ENCODE results near the gene TIGD1. TPM values are rescaled to one million over a fixed set of nuclear protein-coding genes. Genes with fewer than 3 reads are reported as not detected.
"Not testable (repeated sequence)": the region's sequence is repeated elsewhere in the genome, so short reads cannot be mapped to it uniquely, and the experiment has no call there.

The TIGD1 gene
- total RNA-seq, 4 donors from 2014 or later: 1.2 to 7.1 (median 3.2) TPM

GRCh38 chr2:232575404-232575746, 25.0 kb upstream of the TIGD1 start:
- no peak overlapping the region for H3K4me3 ChIP-seq
- 100% methylated on average over 1 of the region's 1 CpG for WGBS, 2 donors
- no peak for DNase-seq
- no peak overlapping the region for H3K27ac ChIP-seq
- no peaks in the 10 kb centered on the region for H3K27me3 ChIP-seq
- H3K36me3 ChIP-seq: peaks cover 0 to 98% (median 9%) of the 10 kb centered on the region in 3 donors
- H3K4me1 ChIP-seq: no peaks in the 10 kb centered on the region
- intact Hi-C loops (cut with DNase I): no loop called here
- TF ChIP-seq CTCF (IDR thresholded peaks at IDR 0.05) (no peak), POLR2A (IDR thresholded peaks at IDR 0.05) (no peak)
- no peaks in the 10 kb centered on the region for H3K9me3 ChIP-seq

- intact Hi-C loops (cut with DNase I): no loop called here
- H3K27ac ChIP-seq: no peak overlapping the region
- H3K4me1 ChIP-seq: no peaks in the 10 kb centered on the region
- no peaks in the 10 kb centered on the region for H3K27me3 ChIP-seq
- peaks cover 0 to 98% (median 9%) of the 10 kb centered on the region in 3 donors for H3K36me3 ChIP-seq
- H3K9me3 ChIP-seq: no peaks in the 10 kb centered on the region
- 88 to 91% methylated on average over 5 of the region's 5 CpGs for WGBS, 2 donors
- no peak overlapping the region for H3K4me3 ChIP-seq
- no peak for DNase-seq
- TF ChIP-seq CTCF (IDR thresholded peaks at IDR 0.05) (no peak), POLR2A (IDR thresholded peaks at IDR 0.05) (no peak)
Measured at GRCh38 chr2:232574674-232575403, 24.5 kb upstream of the TIGD1 start.

GRCh38 chr2:232573771-232574435, 23.5 kb upstream of the TIGD1 start:
- H3K9me3 ChIP-seq: no peaks in the 10 kb centered on the region
- intact Hi-C loops (cut with DNase I): no loop called here
- TF ChIP-seq CTCF (IDR thresholded peaks at IDR 0.05) (no peak), POLR2A (IDR thresholded peaks at IDR 0.05) (no peak)
- 86 to 93% methylated on average over 8 of the region's 8 CpGs for WGBS, 2 donors
- no peaks in the 10 kb centered on the region for H3K27me3 ChIP-seq
- no peak overlapping the region for H3K27ac ChIP-seq
- DNase-seq: no peak
- H3K4me1 ChIP-seq: no peaks in the 10 kb centered on the region
- no peak overlapping the region for H3K4me3 ChIP-seq
- peaks cover 4 to 99% (median 15%) of the 10 kb centered on the region in 3 donors for H3K36me3 ChIP-seq

GRCh38 chr2:232573042-232573441, 22.7 kb upstream of the TIGD1 start:
- H3K36me3 ChIP-seq: peaks cover 11 to 99% (median 23%) of the 10 kb centered on the region in 3 donors
- H3K9me3 ChIP-seq: no peaks in the 10 kb centered on the region
- DNase-seq: no peak
- intact Hi-C loops (cut with DNase I): no loop called here
- H3K27me3 ChIP-seq: no peaks in the 10 kb centered on the region
- no peak overlapping the region for H3K27ac ChIP-seq
- H3K4me1 ChIP-seq: peaks cover 0 to 6% (median 3%) of the 10 kb centered on the region in 3 donors
- TF ChIP-seq CTCF (IDR thresholded peaks at IDR 0.05) (no peak), POLR2A (IDR thresholded peaks at IDR 0.05) (no peak)
- no peak overlapping the region for H3K4me3 ChIP-seq

- intact Hi-C loops (cut with DNase I): no loop called here
- Histone ChIP-seq H3K4me3 (no peak overlapping the region), H3K4me1 (peaks cover 0 to 18% (median 3%) of the 10 kb centered on the region in 3 donors), H3K27ac (no peak overlapping the region), H3K9me3 (no peaks in the 10 kb centered on the region), H3K36me3 (peaks cover 18 to 100% (median 33%) of the 10 kb centered on the region in 3 donors), H3K27me3 (no peaks in the 10 kb centered on the region)
- DNase-seq: no peak
- 80 to 81% methylated on average over 7 of the region's 7 CpGs for WGBS, 2 donors
- TF ChIP-seq POLR2A (IDR thresholded peaks at IDR 0.05) (no peak), CTCF (IDR thresholded peaks at IDR 0.05) (no peak)
Measured at GRCh38 chr2:232571026-232571474, 20.7 kb upstream of the TIGD1 start.

GRCh38 chr2:232570481-232570880, 20.1 kb upstream of the TIGD1 start:
- H3K4me3 ChIP-seq; H3K9me3 ChIP-seq; DNase-seq; H3K27me3 ChIP-seq; intact Hi-C loops (cut with DNase I); H3K27ac ChIP-seq: not testable (repeated sequence)
- peaks cover 0 to 18% (median 3%) of the 10 kb centered on the region in 3 donors for H3K4me1 ChIP-seq
- H3K36me3 ChIP-seq: peaks cover 18 to 100% (median 38%) of the 10 kb centered on the region in 3 donors
- 97 to 98% methylated on average over 5 of the region's 6 CpGs for WGBS, 2 donors

All from esophagus squamous epithelium (tissue), 5 donors.